Chondrocyte (in vitro differentiated cells): Measurements from ENCODE around the gene ANAPC7. TPM values are rescaled to one million over a fixed set of nuclear protein-coding genes. Genes with fewer than 3 reads are reported as not detected.

Experiments
- DNase-seq: peaks from one replicate; pipeline ENCODE4 v3.0.0; 2021; ENCODE audit warnings: mixed read lengths, low spot score
- H3K27ac Mint-ChIP-seq: one replicate; pipeline ENCODE4 v1.8.0; 2021; ENCODE audit warnings: mild to moderate bottlenecking, moderate library complexity, mixed read lengths; ENCODE audit not compliant: unreplicated experiment
- H3K27me3 Mint-ChIP-seq: 2 replicates; pipeline ENCODE4 v1.8.0; 2021; ENCODE audit warnings: low read depth, mixed read lengths
- H3K36me3 Mint-ChIP-seq: 2 replicates; pipeline ENCODE4 v1.8.0; 2021; ENCODE audit warnings: low read depth, mixed read lengths
- H3K4me1 Mint-ChIP-seq: 2 replicates; pipeline ENCODE4 v1.8.0; 2021; ENCODE audit warnings: low read depth, mild to moderate bottlenecking, mixed read lengths
- H3K4me3 Mint-ChIP-seq: one replicate; pipeline ENCODE4 v1.8.0; 2021; ENCODE audit warnings: mild to moderate bottlenecking, moderate library complexity, mixed read lengths; ENCODE audit not compliant: unreplicated experiment
- H3K9me3 Mint-ChIP-seq: 2 replicates; pipeline ENCODE4 v1.8.0; 2021; ENCODE audit warnings: low read depth, mixed read lengths
- CTCF ChIP-seq: fragments of 200-600 bp; sonication (generic); IDR thresholded peaks from 2 replicates; pipeline ENCODE4 v1.5.0; 2021; ENCODE audit warnings: antibody characterized with exemption, mild to moderate bottlenecking, moderate library complexity
- total RNA-seq: library from RNA; stranded (reverse); gene quantifications from 3 replicates; pipeline ENCODE4 v1.2.1, GENCODE V29; 2021

Gene ANAPC7
- total RNA-seq, 1 donor from 2014 or later: 35.4 TPM

- Mint-ChIP-seq H3K9me3 (no peaks in the 10 kb centered on the region), H3K27ac (no peak overlapping the region), H3K27me3 (no peaks in the 10 kb centered on the region), H3K4me3 (no peak overlapping the region), H3K4me1 (peaks cover 3% of the 10 kb centered on the region), H3K36me3 (peaks cover 6% of the 10 kb centered on the region)
- TF ChIP-seq CTCF: no peak
- DNase-seq: no peak
These were observed 49.2 kb downstream of the ANAPC7 start for GRCh38 chr12:110354172-110354780.

GRCh38 chr12:110353211-110353965 lies 50.1 kb downstream of the ANAPC7 start:
- Mint-ChIP-seq H3K9me3 (no peaks in the 10 kb centered on the region), H3K27ac (no peak overlapping the region), H3K4me1 (peaks cover 3% of the 10 kb centered on the region), H3K27me3 (no peaks in the 10 kb centered on the region), H3K36me3 (peaks cover 9% of the 10 kb centered on the region), H3K4me3 (no peak overlapping the region)
- TF ChIP-seq CTCF: no peak
- DNase-seq: no peak

- H3K9me3 Mint-ChIP-seq: no peaks in the 10 kb centered on the region
- peaks cover 3% of the 10 kb centered on the region for H3K4me1 Mint-ChIP-seq
- no peaks in the 10 kb centered on the region for H3K27me3 Mint-ChIP-seq
- no peak for DNase-seq
- no peak for TF ChIP-seq CTCF
- H3K27ac Mint-ChIP-seq: no peak overlapping the region
- peaks cover 16% of the 10 kb centered on the region for H3K36me3 Mint-ChIP-seq
- no peak overlapping the region for H3K4me3 Mint-ChIP-seq
These were observed 51.1 kb downstream of the ANAPC7 start for GRCh38 chr12:110352401-110352800.

- H3K27me3 Mint-ChIP-seq: no peaks in the 10 kb centered on the region
- no peaks in the 10 kb centered on the region for H3K9me3 Mint-ChIP-seq
- no peak for DNase-seq
- H3K4me1 Mint-ChIP-seq: peaks cover 3% of the 10 kb centered on the region
- peaks cover 27% of the 10 kb centered on the region for H3K36me3 Mint-ChIP-seq
- no peak overlapping the region for H3K4me3 Mint-ChIP-seq
- H3K27ac Mint-ChIP-seq: no peak overlapping the region
- TF ChIP-seq CTCF: no peak
These were observed 52.4 kb downstream of the ANAPC7 start for GRCh38 chr12:110351119-110351518.

GRCh38 chr12:110349514-110350151 lies 53.9 kb downstream of the ANAPC7 start:
- no peak for DNase-seq
- H3K36me3 Mint-ChIP-seq: peaks cover 36% of the 10 kb centered on the region
- no peak for TF ChIP-seq CTCF
- no peak overlapping the region for H3K4me3 Mint-ChIP-seq
- H3K9me3 Mint-ChIP-seq: no peaks in the 10 kb centered on the region
- peak overlapping the region; percentile 38 for H3K27ac Mint-ChIP-seq
- H3K27me3 Mint-ChIP-seq: no peaks in the 10 kb centered on the region
- peaks cover 3% of the 10 kb centered on the region for H3K4me1 Mint-ChIP-seq
